Ovary (tissue), 9 donors: ENCODE results near the gene USP24. TPM values are rescaled to one million over a fixed set of nuclear protein-coding genes. Genes with fewer than 3 reads are reported as not detected.

Experiments used
- DNase-seq, 5 donors: peaks; one replicate each; pipeline ENCODE4 v3.0.0-alpha.2; 2019 to 2020
- H3K27ac ChIP-seq, 2 donors: fragments of 200-600 bp; one replicate each; pipeline versions ENCODE4 v1.5.1 to v1.8.0; 2019 to 2022
- H3K27me3 ChIP-seq: fragments of 200-600 bp; one replicate; pipeline ENCODE4 v1.8.0; 2022
- H3K36me3 ChIP-seq: fragments of 200-600 bp; sonication (generic); one replicate; pipeline ENCODE4 v1.5.1; 2019
- H3K4me1 ChIP-seq: one replicate; pipeline ENCODE4 v1.8.1; 2013; ENCODE audit warnings: mild to moderate bottlenecking, moderate library complexity; ENCODE audit not compliant: insufficient read depth
- H3K4me3 ChIP-seq: fragments of 200-600 bp; sonication (generic); one replicate; pipeline ENCODE4 v1.5.1; 2017
- H3K9me3 ChIP-seq, 2 donors: fragments of 200-600 bp in 1 of 2; sonication (generic) in 1 of 2; one replicate each; pipeline versions ENCODE4 v1.5.1 to v1.8.1; 2013 to 2019; ENCODE audit warnings: mild to moderate bottlenecking in 1 of 2, moderate library complexity in 1 of 2
- EP300 ChIP-seq: sonication (generic); formaldehyde crosslinking; IDR thresholded peaks from one replicate; pipeline ENCODE4 v1.6.1; 2017; ENCODE audit warnings: antibody characterized with exemption
- POLR2A ChIP-seq: fragments of 450-650 bp; IDR thresholded peaks from one replicate; pipeline ENCODE4 v1.6.1; 2017; ENCODE audit warnings: antibody characterized with exemption, mild to moderate bottlenecking, moderate library complexity
- WGBS, 3 donors: extraction: QIAGEN DNeasy Blood & Tissue Kit in 1 of 3; methylation state at CpG; one replicate each; pipeline versions ENCODE4 v1.1.5 to v1.1.7; 2013 to 2017; 5-methylcytosine and 5-hydroxymethylcytosine counted together
- intact Hi-C, 4 donors: fragments of 100-400 bp; cut with DNase I; formaldehyde crosslinking; loops; one replicate each; pipeline versions ENCODE4 v1.11.0 to v1.15.1; 2022 to 2023
- polyA plus RNA-seq, 2 donors: library from polyadenylated mRNA; stranded (reverse); fragments of 200-250 nt in 1 of 2; fragments of 350-450 nt in 1 of 2; fragmentation: Illumina TruSeq in 1 of 2; extraction: RNeasy Lipid Tissue Mini Kit (QIAGEN cat#74804) in 1 of 2; gene quantifications; one replicate each; pipeline ENCODE4 v1.2.3, GENCODE V29; 2013 to 2014
- total RNA-seq, 7 donors: library from RNA; depleted of rRNA in 2 of 7; stranded (reverse); fragments of >200 nt in 2 of 7; fragmentation: NEBNext Ultra II Directional in 3 of 7; extraction: Animal tissue kit (Norgen Biotek cat#: 25700) in 3 of 7; gene quantifications; one replicate each; pipeline versions ENCODE4 v1.1.0 to v1.2.4, GENCODE V29; 2016 to 2023
- TF ChIP-seq, protein P1 (sequence below), 3 donors: fragments of 450-650 bp in 2 of 3; fragments of 200-600 bp in 1 of 3; IDR thresholded peaks; one replicate each; pipeline versions ENCODE4 v1.5.1 to v1.8.0; 2016 to 2022; ENCODE audit warnings: antibody characterized with exemption in 3 of 3, mild to moderate bottlenecking in 1 of 3
- donor health status: DM: no; HTN: no; CAD: no; lungs with moderate emphysema.
- donor health status: DM: no; HTN: no; CAD: no.
- donor health status: Bipolar disorder and iron deficiency.
- donor health status: DM: yes; HTN: yes; CAD: no.
- donor health status: DM: no; HTN: no; CAD: no.
- donor health status: DM: yes; HTN: yes; CAD: no.

Gene USP24
- total and polyA plus RNA-seq, 9 donors: 11.5 to 51.4 (median 33.5) TPM

DNA sequence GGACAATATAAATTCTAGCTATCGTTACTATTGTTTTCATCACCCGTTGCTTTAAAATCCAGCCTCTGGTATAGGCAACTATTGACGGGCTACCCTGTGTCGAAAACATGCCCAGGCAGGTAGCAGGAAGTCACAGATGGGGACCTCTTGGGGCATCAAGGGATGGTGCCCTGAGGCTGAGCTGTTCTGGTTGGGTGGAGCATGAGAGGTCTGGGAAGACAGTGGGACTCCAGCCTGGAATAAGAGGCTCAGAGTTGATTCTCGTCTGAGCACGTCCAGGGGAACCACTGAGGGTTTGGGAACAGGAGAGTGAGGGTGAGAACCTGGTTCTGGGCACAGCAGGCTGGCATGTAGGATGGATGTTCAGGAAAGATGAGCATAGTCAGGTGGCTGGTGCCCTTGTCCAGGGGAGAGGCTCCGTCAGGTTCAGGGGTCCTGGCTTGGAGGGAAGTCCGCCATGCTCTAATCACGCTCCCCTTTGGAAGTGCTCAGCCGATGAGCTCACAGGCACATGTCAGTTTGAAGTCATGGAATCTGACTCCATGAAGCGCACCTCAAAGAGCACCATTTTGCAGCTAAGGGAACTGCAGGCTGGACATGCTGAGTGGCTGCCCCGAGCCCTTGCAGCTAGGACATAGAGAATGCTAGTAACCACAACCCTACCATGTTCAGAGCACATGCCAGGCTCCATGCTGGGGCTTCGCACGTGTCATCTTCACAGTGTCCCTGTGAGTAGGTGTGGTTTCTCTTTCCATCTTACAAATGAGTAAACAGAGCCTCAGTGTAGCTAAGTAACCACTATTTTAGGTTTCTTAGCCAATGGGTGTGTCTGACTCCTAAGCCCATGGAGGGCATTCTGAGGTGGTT is 154.8 kb downstream of the USP24 start:
- no peaks in the 10 kb centered on the region for H3K36me3 ChIP-seq
- H3K27ac ChIP-seq: no peak overlapping the region
- WGBS, 3 donors: 92 to 96% (median 94%) methylated on average over 14 of the region's 14 CpGs
- peaks cover 4% of the 10 kb centered on the region for H3K4me1 ChIP-seq
- H3K9me3 ChIP-seq: no peaks in the 10 kb centered on the region
- H3K4me3 ChIP-seq: no peak overlapping the region
- TF ChIP-seq, protein P1, sequence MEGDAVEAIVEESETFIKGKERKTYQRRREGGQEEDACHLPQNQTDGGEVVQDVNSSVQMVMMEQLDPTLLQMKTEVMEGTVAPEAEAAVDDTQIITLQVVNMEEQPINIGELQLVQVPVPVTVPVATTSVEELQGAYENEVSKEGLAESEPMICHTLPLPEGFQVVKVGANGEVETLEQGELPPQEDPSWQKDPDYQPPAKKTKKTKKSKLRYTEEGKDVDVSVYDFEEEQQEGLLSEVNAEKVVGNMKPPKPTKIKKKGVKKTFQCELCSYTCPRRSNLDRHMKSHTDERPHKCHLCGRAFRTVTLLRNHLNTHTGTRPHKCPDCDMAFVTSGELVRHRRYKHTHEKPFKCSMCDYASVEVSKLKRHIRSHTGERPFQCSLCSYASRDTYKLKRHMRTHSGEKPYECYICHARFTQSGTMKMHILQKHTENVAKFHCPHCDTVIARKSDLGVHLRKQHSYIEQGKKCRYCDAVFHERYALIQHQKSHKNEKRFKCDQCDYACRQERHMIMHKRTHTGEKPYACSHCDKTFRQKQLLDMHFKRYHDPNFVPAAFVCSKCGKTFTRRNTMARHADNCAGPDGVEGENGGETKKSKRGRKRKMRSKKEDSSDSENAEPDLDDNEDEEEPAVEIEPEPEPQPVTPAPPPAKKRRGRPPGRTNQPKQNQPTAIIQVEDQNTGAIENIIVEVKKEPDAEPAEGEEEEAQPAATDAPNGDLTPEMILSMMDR (IDR thresholded peaks at IDR 0.05): no peak
- no peak for TF ChIP-seq EP300
- TF ChIP-seq POLR2A: no peak
- intact Hi-C loops: no loop called here
- H3K27me3 ChIP-seq: no peaks in the 10 kb centered on the region
- DNase-seq: no peak

DNA sequence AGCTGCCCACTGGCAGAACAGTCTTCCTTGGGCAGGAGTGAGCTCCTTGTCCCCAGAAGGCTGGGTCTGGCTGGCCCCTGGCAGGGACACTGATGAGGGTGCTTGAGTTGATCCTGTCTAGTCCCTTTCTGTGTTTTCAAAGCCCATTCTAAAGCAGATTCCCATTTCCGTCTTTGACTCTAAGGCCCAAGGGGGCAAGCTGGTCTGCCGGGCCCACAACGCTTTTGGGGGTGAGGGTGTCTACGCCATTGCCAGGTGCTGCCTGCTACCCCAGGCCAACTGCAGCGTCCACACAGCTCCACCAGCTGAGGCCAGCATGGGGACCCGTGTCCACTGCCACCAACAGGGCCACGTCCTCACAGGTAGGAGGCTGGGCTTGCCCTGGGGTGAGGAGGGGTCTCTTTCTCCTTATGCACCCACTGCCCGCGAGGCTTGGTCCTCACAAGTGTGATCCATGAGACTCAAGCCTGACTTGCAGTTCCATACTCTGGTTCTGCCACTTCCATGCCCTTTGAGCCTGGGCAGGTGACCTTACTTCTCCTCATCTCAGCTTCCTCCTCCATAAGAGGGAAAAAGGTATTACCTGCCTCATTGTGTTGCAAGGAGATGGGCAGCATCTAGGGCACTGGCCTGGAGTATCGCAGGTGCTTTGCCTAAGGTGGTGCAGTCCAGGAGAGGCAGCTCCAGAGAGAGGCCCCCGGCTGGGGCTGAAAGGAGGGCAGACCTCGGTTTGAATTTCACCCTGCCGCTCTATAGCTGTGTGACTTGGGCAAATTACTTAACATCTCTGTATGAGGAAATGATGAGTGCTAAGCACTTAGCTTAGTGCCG is 155.6 kb downstream of the USP24 start:
- TF ChIP-seq EP300 (no peak), POLR2A (no peak)
- TF ChIP-seq, protein P1 (IDR thresholded peaks at IDR 0.05): no peak
- WGBS, 3 donors: 88 to 90% (median 88%) methylated on average over 14 of the region's 14 CpGs
- no peak for DNase-seq
- intact Hi-C loops: no loop called here
- Histone ChIP-seq H3K9me3 (no peaks in the 10 kb centered on the region), H3K4me1 (no peaks in the 10 kb centered on the region), H3K27ac (no peak overlapping the region), H3K36me3 (no peaks in the 10 kb centered on the region), H3K4me3 (no peak overlapping the region), H3K27me3 (no peaks in the 10 kb centered on the region)

DNA sequence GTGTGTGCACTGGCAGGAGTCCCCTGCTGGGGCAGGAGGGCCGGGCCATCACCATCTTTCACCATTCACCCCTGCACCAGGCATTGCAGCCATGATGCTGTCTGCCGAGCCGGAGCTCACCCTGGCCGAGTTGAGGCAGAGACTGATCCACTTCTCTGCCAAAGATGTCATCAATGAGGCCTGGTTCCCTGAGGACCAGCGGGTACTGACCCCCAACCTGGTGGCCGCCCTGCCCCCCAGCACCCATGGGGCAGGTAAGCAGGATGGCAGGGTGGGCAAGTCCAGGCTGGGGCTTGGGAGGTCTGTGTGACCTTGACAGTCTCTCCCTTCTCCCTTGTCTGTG is 157.2 kb downstream of the USP24 start:
- intact Hi-C loops: no loop called here
- WGBS, 3 donors: 85 to 100% (median 96%) methylated on average over 6 of the region's 6 CpGs
- no peaks in the 10 kb centered on the region for H3K27me3 ChIP-seq
- no peak for DNase-seq
- no peak overlapping the region for H3K4me3 ChIP-seq
- TF ChIP-seq POLR2A (no peak), EP300 (no peak)
- TF ChIP-seq, protein P1 (IDR thresholded peaks at IDR 0.05): no peak
- no peaks in the 10 kb centered on the region for H3K9me3 ChIP-seq
- H3K36me3 ChIP-seq: no peaks in the 10 kb centered on the region
- H3K4me1 ChIP-seq: no peaks in the 10 kb centered on the region
- H3K27ac ChIP-seq: no peak overlapping the region

DNA sequence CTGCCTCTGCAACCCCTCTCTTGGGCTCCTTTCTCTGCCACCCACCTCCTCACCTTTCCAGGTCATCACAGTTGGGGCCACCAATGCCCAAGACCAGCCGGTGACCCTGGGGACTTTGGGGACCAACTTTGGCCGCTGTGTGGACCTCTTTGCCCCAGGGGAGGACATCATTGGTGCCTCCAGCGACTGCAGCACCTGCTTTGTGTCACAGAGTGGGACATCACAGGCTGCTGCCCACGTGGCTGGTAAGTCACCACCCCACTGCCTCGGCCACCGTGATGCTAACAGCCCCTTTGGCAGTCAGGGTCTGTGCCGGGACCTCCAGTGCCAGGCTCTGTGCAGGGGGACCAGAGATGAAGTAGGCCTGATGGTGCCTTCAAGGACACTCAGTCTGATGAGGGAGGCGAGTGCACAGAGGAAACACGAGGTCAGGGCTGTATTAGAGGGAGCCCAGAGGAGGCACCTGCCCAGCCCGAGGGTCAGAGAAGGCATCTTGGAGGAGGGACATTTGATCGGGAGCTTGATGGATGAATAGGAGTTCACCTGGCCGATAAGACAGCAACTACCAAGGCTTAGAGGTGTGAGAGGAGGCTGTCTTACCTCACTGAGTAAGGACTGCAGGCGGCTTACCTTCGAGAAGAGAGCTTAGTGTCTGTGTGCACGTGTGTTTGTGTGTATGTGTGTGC is 157.8 kb downstream of the USP24 start:
- WGBS, 3 donors: 85 to 89% (median 87%) methylated on average over 14 to 15 of the region's 15 CpGs
- Histone ChIP-seq H3K36me3 (no peaks in the 10 kb centered on the region), H3K27ac (no peak overlapping the region), H3K4me3 (no peak overlapping the region), H3K9me3 (no peaks in the 10 kb centered on the region), H3K27me3 (no peaks in the 10 kb centered on the region), H3K4me1 (no peaks in the 10 kb centered on the region)
- DNase-seq: peak in 1 of 5 donors; percentile 27
- no peak for TF ChIP-seq POLR2A
- TF ChIP-seq, protein P1 (IDR thresholded peaks at IDR 0.05): no peak
- intact Hi-C loops: no loop called here
